Activated B cell treated with CpG ODN at 0.5 μM for 24 hours (primary cell): ENCODE data around the gene PPIL3. TPM values are rescaled to one million over a fixed set of nuclear protein-coding genes. Genes with fewer than 3 reads are reported as not detected.

ENCODE experiments used
- ATAC-seq: fragments of 200-7000 bp; cut with Tn5 transposase; one replicate; pipeline ENCODE4 v1.10.0; 2021; ENCODE audit warnings: low read depth, mild to moderate bottlenecking, moderate library complexity
- CTCF ChIA-PET: fragments of 350-600 bp; sonication (Branson Sonifier 250); formaldehyde crosslinking; loops from one replicate; lab custom pipeline; 2021; ENCODE audit warnings: antibody characterized with exemption; lab: Charles Lee
- POLR2A ChIA-PET: fragments of 350-600 bp; sonication (Branson Sonifier 250); formaldehyde crosslinking; loops from one replicate; lab custom pipeline; 2021; ENCODE audit warnings: antibody characterized with exemption; lab: Charles Lee
- DNase-seq: peaks from one replicate; pipeline ENCODE4 v3.0.0; 2022
- H3K27ac Mint-ChIP-seq: one replicate; pipeline ENCODE4 v1.8.0; 2020; ENCODE audit warnings: mixed read lengths
- H3K27me3 Mint-ChIP-seq: one replicate; pipeline ENCODE4 v1.8.0; 2021; ENCODE audit warnings: mixed read lengths
- H3K36me3 Mint-ChIP-seq: one replicate; pipeline ENCODE4 v1.8.0; 2021; ENCODE audit warnings: low read depth, mixed read lengths
- H3K4me1 Mint-ChIP-seq: one replicate; pipeline ENCODE4 v1.8.0; 2021; ENCODE audit warnings: mixed read lengths
- H3K4me3 Mint-ChIP-seq: one replicate; pipeline ENCODE4 v1.8.0; 2020; ENCODE audit warnings: mild to moderate bottlenecking, mixed read lengths
- H3K9me3 Mint-ChIP-seq: one replicate; pipeline ENCODE4 v1.8.0; 2020; ENCODE audit warnings: mixed read lengths
- intact Hi-C: fragments of 100-400 bp; cut with micrococcal nuclease; formaldehyde crosslinking; loops from one replicate; pipeline ENCODE4 v1.15.1; 2024
- total RNA-seq: library from RNA; stranded (reverse); gene quantifications from 2 replicates; pipeline ENCODE4 v1.2.3, GENCODE V29; 2022
- TF ChIP-seq, protein P1 (sequence below): fragments of 200-600 bp; IDR thresholded peaks from one replicate; pipeline ENCODE4 v1.8.0; 2022; ENCODE audit warnings: antibody characterized with exemption, mild to moderate bottlenecking

Gene PPIL3
- total RNA-seq, 1 donor from 2014 or later = 52.5 TPM

DNA sequence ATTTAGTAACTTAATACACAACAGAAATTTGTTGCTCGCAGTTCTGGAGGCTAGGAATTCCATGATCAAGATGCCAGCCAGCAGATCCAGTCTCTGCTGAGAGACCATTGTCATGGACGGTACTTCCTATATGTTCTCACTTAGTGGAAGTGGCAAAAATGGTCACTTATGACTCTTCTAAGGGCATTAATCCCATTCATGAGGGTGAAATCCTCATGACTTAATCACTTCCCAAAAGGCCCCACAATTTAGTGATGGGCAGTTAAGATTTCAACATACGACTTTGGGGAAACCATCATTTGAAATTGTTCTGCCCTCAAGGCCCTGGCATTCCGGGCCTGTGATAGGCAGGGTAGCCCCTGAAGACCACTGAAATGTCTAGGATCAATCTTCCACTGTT, 54.2 kb downstream of the PPIL3 start:
- Mint-ChIP-seq H3K9me3 (peaks cover 3% of the 10 kb centered on the region), H3K4me3 (no peak overlapping the region), H3K36me3 (peaks cover 1% of the 10 kb centered on the region), H3K27ac (no peak overlapping the region), H3K4me1 (no peaks in the 10 kb centered on the region), H3K27me3 (no peaks in the 10 kb centered on the region)
- DNase-seq (no peak), ATAC-seq (no peak)
- TF ChIP-seq, protein P1, sequence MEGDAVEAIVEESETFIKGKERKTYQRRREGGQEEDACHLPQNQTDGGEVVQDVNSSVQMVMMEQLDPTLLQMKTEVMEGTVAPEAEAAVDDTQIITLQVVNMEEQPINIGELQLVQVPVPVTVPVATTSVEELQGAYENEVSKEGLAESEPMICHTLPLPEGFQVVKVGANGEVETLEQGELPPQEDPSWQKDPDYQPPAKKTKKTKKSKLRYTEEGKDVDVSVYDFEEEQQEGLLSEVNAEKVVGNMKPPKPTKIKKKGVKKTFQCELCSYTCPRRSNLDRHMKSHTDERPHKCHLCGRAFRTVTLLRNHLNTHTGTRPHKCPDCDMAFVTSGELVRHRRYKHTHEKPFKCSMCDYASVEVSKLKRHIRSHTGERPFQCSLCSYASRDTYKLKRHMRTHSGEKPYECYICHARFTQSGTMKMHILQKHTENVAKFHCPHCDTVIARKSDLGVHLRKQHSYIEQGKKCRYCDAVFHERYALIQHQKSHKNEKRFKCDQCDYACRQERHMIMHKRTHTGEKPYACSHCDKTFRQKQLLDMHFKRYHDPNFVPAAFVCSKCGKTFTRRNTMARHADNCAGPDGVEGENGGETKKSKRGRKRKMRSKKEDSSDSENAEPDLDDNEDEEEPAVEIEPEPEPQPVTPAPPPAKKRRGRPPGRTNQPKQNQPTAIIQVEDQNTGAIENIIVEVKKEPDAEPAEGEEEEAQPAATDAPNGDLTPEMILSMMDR = no peak
- ChIA-PET CTCF (no interaction called here), POLR2A (no interaction called here)
- intact Hi-C loops = no loop called here

DNA sequence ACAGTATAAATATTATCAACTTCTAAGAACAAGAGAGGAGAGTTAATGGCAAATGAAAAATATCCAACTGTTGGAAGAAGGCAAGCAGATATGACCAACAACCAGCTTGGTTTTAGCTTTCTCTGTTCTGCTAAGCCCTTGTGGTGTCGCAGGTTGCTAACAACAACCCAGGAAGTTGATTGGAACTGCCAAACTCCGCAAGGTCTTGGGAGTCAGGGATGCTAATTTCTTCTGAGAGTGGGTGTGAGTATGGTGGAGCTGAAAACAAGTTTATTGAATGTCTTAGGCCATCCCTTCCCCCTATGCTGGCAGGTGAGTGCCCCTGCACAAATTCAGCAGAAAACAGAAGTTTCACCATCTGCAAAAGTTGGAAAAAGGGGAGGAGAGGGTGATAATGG, 59.6 kb downstream of the PPIL3 start:
- no peak for ATAC-seq
- no peak overlapping the region for H3K27ac Mint-ChIP-seq
- TF ChIP-seq, protein P1 = no peak
- intact Hi-C loops = no loop called here
- DNase-seq = no peak
- ChIA-PET POLR2A (interaction anchor here (1.3 kb wide), 1 partner anchor 21 kb away, joined by 3 read pairs; no protein-coding TSS in a partner anchor), CTCF (no interaction called here)
- no peaks in the 10 kb centered on the region for H3K27me3 Mint-ChIP-seq
- no peak overlapping the region for H3K4me3 Mint-ChIP-seq
- no peaks in the 10 kb centered on the region for H3K4me1 Mint-ChIP-seq
- no peaks in the 10 kb centered on the region for H3K9me3 Mint-ChIP-seq
- H3K36me3 Mint-ChIP-seq = peaks cover 11% of the 10 kb centered on the region

DNA sequence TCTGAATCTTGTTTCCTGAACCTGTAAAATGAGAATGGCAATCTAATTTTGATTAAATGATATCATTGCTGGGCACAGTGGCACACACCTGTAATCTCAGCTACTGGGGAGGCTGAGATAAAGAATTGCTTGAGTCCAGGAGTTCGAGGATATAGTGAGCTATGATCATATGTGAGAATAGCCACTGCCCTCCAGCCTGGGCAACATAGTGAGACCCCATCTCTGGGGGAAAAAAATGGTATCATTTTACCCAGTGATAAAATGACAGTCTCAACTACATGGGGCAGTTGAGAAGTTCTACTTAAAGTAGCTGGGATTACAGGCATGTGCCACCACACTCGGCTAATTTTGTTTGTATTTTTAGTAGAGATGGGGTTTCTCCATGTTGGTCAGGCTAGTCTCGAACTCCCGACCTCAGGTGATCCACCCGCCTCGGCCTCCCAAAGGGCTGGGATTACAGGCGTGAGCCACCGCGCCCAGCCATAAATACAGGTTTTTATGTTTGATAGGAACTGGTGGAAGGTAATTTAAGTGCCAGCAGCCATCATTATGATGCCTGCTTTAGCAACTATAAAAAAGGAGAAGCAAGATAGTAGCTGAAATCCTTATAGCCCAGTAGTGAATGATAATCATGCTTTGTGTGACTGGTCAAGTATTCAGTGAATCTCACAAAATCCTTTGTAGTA, 60.2 kb downstream of the PPIL3 start:
- H3K4me1 Mint-ChIP-seq = no peaks in the 10 kb centered on the region
- no peak overlapping the region for H3K4me3 Mint-ChIP-seq
- ATAC-seq (no peak), DNase-seq (no peak)
- TF ChIP-seq, protein P1 = no peak
- POLR2A ChIA-PET = interaction anchor here (0.5 to 1.3 kb wide), 3 partner anchors 21 to 31 kb away, joined by 3 to 6 read pairs (median 3); no protein-coding TSS in a partner anchor
- no peak overlapping the region for H3K27ac Mint-ChIP-seq
- H3K36me3 Mint-ChIP-seq = peaks cover 14% of the 10 kb centered on the region
- H3K27me3 Mint-ChIP-seq = no peaks in the 10 kb centered on the region
- CTCF ChIA-PET = no interaction called here
- no peaks in the 10 kb centered on the region for H3K9me3 Mint-ChIP-seq
- intact Hi-C loops = no loop called here

DNA sequence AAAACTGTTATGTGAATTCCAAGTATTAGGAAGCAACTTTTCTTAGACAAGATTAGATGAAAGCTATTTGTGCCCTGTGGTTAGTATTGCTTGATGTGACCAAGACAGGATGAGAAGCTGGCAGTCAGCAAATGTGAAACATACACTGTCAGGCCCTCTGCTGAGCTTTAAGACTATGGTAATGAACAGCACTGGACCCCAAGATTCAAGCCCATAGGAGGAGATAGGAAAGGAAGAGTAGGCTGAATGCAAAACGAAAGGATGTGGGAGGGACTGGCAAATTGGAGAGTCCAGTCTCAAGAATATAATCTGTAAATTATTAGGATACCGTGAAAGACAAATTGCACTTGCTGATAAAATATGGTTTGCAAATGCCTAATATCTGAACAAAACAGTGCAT, 60.8 kb downstream of the PPIL3 start:
- ChIA-PET POLR2A (interaction anchor here (1.3 kb wide), 2 partner anchors 20 to 31 kb away, joined by 3 read pairs; no protein-coding TSS in a partner anchor), CTCF (no interaction called here)
- Mint-ChIP-seq H3K27me3 (no peaks in the 10 kb centered on the region), H3K4me1 (no peaks in the 10 kb centered on the region), H3K9me3 (no peaks in the 10 kb centered on the region), H3K4me3 (no peak overlapping the region), H3K36me3 (peaks cover 14% of the 10 kb centered on the region), H3K27ac (no peak overlapping the region)
- TF ChIP-seq, protein P1 = no peak
- ATAC-seq (no peak), DNase-seq (no peak)
- intact Hi-C loops = no loop called here

DNA sequence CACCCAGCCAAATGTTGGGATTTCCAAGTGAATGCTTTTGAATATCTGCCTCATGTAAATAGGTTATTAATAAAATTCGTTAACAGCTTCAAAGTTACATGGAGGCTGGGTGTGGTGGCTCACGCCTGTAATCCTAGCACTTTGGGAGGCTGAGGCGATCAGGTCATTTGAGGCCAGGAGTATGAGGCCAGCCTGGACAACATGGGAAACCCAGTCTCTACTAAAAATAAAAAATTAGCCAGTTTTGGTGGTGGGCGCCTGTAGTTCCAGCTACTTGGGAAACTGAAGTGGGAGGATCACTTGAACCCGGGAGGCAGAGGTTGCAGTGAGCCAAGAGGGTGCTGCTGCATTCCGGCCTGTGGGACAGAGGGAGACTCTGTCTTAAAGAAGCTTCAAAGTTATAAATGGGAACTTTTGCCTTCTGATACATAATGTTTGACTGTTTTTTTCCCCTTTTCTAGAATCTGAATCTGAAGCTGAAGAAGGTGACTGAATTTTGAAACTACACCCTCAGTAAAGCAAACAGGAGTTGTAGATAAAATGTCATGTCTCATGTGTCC, 67.1 kb downstream of the PPIL3 start:
- no peak overlapping the region for H3K4me3 Mint-ChIP-seq
- intact Hi-C loops = no loop called here
- H3K36me3 Mint-ChIP-seq = peaks cover 61% of the 10 kb centered on the region
- DNase-seq = no peak
- H3K4me1 Mint-ChIP-seq = peaks cover 2% of the 10 kb centered on the region
- POLR2A ChIA-PET = interaction anchor here (0.6 to 1.5 kb wide), 2 partner anchors 26 to 42 kb away, joined by 4 to 6 read pairs; partner anchors contain the start of gene CLK1
- ATAC-seq = no peak
- no peak overlapping the region for H3K27ac Mint-ChIP-seq
- CTCF ChIA-PET = interaction anchor here (1.3 kb wide), 1 partner anchor 108 kb away, joined by 5 read pairs; no protein-coding TSS in a partner anchor
- H3K27me3 Mint-ChIP-seq = no peaks in the 10 kb centered on the region
- no peaks in the 10 kb centered on the region for H3K9me3 Mint-ChIP-seq
- TF ChIP-seq, protein P1 = no peak
